HG03025 (cell line): Measurements from ENCODE around the gene ACBD4.

ENCODE experiments used
- ATAC-seq: cut with Tn5 transposase; IDR thresholded peaks from one replicate; pipeline ENCODE4 v1.9.1; 2021; ENCODE audit warnings: mild to moderate bottlenecking, moderate library complexity; ENCODE audit not compliant: unreplicated experiment, low FRiP score

ACBD4 gene

GRCh38 chr17:45177563-45177962, 42.1 kb downstream of the ACBD4 start:
- ATAC-seq, result no peak

GRCh38 chr17:45184144-45184543, 48.7 kb downstream of the ACBD4 start:
- no peak for ATAC-seq

GRCh38 chr17:45186801-45187354, 51.4 kb downstream of the ACBD4 start:
- no peak for ATAC-seq

- ATAC-seq, result no peak
These were observed 53.5 kb downstream of the ACBD4 start for GRCh38 chr17:45189009-45189408.

GRCh38 chr17:45190503-45191255, 55.2 kb downstream of the ACBD4 start:
- no peak for ATAC-seq
